Mucosa of stomach (tissue), 1 donor: ENCODE data around the gene PLGRKT.
"Not testable (repeated sequence)": the region's sequence is repeated elsewhere in the genome, so short reads cannot be mapped to it uniquely, and the experiment has no call there.

Experiments used
- H3K27me3 ChIP-seq: one replicate; pipeline ENCODE4 v1.7.0; 2013; ENCODE audit warnings: mild to moderate bottlenecking, low read length; ENCODE audit not compliant: control insufficient read depth, insufficient read depth
- H3K36me3 ChIP-seq: one replicate; pipeline ENCODE4 v1.7.0; 2013; ENCODE audit warnings: low read length; ENCODE audit not compliant: control insufficient read depth, insufficient read depth
- H3K4me1 ChIP-seq: one replicate; pipeline ENCODE4 v1.7.0; 2013; ENCODE audit warnings: mild to moderate bottlenecking, low read length; ENCODE audit not compliant: control insufficient read depth, insufficient read depth
- H3K4me3 ChIP-seq: one replicate; pipeline ENCODE4 v1.7.0; 2013; ENCODE audit warnings: low read length
- H3K9ac ChIP-seq: one replicate; pipeline ENCODE4 v1.7.0; 2013; ENCODE audit warnings: mild to moderate bottlenecking, low read length, moderate library complexity
- H3K9me3 ChIP-seq: one replicate; pipeline ENCODE4 v1.7.0; 2013; ENCODE audit warnings: mild to moderate bottlenecking, low read length, moderate library complexity; ENCODE audit not compliant: control insufficient read depth
- donor health status: Pancreatic carcinoma.

PLGRKT gene

GRCh38 chr9:5355226-5355625 lies 82.5 kb downstream of the PLGRKT start:
- Histone ChIP-seq H3K9me3 (no peaks in the 10 kb centered on the region), H3K4me1 (no peaks in the 10 kb centered on the region), H3K9ac (no peak overlapping the region), H3K36me3 (no peaks in the 10 kb centered on the region), H3K27me3 (no peaks in the 10 kb centered on the region), H3K4me3 (no peak overlapping the region)

DNA sequence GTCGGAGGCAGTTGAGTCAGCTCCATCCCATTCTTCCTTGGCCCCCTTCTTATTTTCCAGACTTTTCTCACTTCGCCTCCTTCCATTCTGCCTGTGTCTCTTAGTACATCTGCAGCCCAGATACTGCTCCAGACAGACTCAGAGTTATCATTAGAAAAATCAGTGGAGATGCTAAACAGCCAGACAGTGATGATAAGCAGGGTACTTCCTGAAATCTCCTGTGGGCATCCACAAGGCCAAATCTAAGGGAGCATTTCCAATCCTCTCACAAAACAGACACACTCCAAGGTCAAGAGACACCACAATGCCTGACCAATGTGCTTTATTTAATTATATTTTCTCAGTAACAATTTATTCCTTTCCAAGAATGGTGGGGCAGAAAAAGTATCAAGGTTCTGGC lies 83.5 kb downstream of the PLGRKT start:
- Histone ChIP-seq H3K9ac (no peak overlapping the region), H3K9me3 (no peaks in the 10 kb centered on the region), H3K4me1 (no peaks in the 10 kb centered on the region), H3K4me3 (no peak overlapping the region), H3K36me3 (no peaks in the 10 kb centered on the region), H3K27me3 (no peaks in the 10 kb centered on the region)

- Histone ChIP-seq H3K4me1 (no peaks in the 10 kb centered on the region), H3K9ac (no peak overlapping the region), H3K36me3 (no peaks in the 10 kb centered on the region), H3K9me3 (no peaks in the 10 kb centered on the region), H3K27me3 (no peaks in the 10 kb centered on the region), H3K4me3 (no peak overlapping the region)
These were observed 85.0 kb downstream of the PLGRKT start for GRCh38 chr9:5352637-5353248.

DNA sequence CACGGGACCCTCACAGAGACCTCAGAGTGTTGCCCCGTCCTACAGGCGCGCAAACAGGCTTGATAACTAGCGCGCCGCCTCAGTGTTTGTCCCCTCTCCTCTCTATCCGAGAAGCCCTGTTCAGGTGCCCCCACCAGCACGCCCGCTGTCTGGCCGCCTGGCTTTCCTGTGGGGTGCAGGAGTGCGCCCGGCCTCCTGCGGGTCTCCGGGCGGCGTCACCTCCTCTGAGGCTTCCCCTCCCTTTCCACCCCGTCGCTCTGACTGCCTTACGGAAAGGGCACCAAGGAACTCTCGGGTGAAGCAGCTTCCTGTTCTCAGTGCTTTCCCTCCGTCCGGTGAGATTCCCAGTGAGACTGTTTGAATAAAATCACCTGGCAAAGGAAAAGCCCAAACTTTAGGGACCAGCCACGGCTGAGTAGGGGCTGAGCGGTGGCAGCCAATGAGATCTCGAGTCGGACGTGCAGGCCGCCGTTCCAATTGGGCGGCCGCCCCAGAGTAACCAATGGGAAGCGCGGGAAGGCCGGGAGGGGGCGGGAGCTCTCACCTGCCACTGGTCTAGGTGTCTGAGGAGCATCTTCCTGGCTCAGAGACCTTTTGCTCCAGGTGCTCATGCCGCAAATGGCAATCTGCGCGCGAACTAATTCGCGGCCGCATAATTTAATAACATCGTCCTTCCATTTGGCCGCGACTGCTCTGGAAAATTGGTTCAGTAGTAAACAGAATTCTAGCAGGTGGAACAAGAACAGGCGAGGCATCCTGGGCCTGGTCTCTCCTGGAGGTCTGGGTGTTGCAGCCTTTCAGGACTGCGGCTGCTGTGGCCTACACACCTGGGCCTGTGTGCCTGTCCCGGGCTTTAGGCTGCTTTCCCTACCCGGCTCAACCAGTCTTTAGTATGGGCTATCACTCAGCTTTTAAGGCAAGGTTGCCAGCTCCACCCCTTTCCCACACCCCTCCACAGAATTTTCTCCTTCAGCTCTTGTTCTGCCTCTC lies 98.4 kb downstream of the PLGRKT start, which contains the start of gene RLN1:
RLN1 (minus strand) TSS at position 885 of the 990 bp plus-strand sequence; CDS start at position 755, 130 bp downstream.
- H3K27me3 ChIP-seq, H3K9ac ChIP-seq, H3K4me1 ChIP-seq, H3K4me3 ChIP-seq, H3K36me3 ChIP-seq, H3K9me3 ChIP-seq: not testable (repeated sequence)

GRCh38 chr9:5336688-5337087 lies 101.0 kb downstream of the PLGRKT start:
- no peaks in the 10 kb centered on the region for H3K36me3 ChIP-seq
- no peaks in the 10 kb centered on the region for H3K27me3 ChIP-seq
- H3K4me1 ChIP-seq = no peaks in the 10 kb centered on the region
- no peak overlapping the region for H3K4me3 ChIP-seq
- no peak overlapping the region for H3K9ac ChIP-seq
- H3K9me3 ChIP-seq = no peaks in the 10 kb centered on the region

DNA sequence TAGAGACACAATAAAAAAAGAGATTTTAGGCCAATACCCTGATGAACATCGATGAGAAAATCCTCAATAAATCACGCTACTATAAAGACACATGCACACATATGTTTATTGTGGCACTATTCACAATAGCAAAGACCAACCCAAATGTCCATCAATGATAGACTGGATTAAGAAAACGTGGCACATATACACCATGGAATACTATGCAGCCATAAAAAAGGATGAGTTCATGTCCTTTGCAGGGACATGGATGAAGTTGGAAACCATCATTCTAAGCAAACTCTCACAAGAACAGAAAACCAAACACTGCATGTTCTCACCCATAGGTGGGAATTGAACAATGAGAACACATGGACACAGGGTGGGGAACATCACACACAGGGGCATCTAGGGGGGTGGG lies 106.4 kb downstream of the PLGRKT start:
- H3K36me3 ChIP-seq, H3K4me3 ChIP-seq, H3K4me1 ChIP-seq, H3K9ac ChIP-seq, H3K27me3 ChIP-seq, H3K9me3 ChIP-seq: not testable (repeated sequence)

DNA sequence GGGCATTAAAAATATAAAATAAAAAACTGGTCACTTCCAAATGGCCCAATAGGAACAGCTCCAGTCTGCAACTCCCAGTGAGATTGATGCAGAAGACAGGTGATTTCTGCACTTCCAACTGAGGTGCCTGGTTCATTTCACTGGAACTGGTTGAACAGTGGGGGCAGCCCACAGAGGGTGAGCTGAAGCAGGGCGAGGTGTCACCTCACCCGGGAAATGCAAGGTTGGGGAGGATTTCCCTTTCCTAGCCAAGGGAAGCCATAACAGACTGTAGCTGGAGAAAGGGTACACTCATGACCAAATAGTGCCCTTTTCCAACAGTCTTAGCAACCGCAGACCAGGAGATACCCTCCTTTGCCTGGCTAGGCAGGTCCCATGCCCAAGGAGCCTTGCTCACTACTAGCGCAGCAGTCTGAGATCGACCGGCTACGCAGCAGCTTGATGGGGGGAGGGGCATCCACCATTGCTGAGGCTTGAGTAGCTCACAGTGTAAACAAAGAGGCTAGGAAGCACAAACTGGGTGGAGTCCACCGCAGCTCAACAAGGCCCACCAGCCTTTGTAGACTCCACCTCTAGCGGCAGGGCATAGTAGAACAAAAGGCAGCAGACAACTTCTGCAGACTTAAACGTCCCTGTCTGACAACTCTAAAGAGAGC lies 110.7 kb downstream of the PLGRKT start:
- Histone ChIP-seq H3K36me3 (no peaks in the 10 kb centered on the region), H3K4me1 (peaks cover 9% of the 10 kb centered on the region), H3K9ac (no peak overlapping the region), H3K27me3 (no peaks in the 10 kb centered on the region), H3K9me3 (no peaks in the 10 kb centered on the region), H3K4me3 (no peak overlapping the region)

- no peaks in the 10 kb centered on the region for H3K27me3 ChIP-seq
- H3K4me1 ChIP-seq = peaks cover 9% of the 10 kb centered on the region
- no peaks in the 10 kb centered on the region for H3K9me3 ChIP-seq
- H3K9ac ChIP-seq = no peak overlapping the region
- no peaks in the 10 kb centered on the region for H3K36me3 ChIP-seq
- H3K4me3 ChIP-seq = no peak overlapping the region
These were observed 111.5 kb downstream of the PLGRKT start for GRCh38 chr9:5326187-5326586.

- H3K36me3 ChIP-seq, H3K27me3 ChIP-seq, H3K9me3 ChIP-seq, H3K4me3 ChIP-seq, H3K4me1 ChIP-seq, H3K9ac ChIP-seq: not testable (repeated sequence)
These were observed 116.1 kb downstream of the PLGRKT start for GRCh38 chr9:5321601-5322000.

DNA sequence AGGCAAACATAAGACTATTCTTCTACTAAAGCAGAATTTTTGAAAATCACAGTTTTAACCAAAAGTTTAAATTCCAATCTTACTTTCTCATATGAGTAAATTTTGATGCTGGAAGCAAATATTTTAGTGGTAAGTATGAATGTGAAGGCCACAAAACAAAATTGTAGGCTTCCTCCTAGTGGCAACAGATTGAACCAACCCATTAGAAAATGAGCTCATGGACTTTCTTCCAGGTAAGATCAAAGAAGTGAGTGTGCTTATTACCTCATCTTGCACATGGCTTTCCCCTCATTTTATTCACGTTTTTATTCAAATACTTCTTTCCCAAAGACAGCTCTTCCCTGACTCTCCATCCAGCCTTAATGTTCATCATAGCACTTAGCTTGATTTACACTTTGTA lies 116.7 kb downstream of the PLGRKT start:
- H3K36me3 ChIP-seq = no peaks in the 10 kb centered on the region
- H3K4me3 ChIP-seq = no peak overlapping the region
- H3K4me1 ChIP-seq = no peaks in the 10 kb centered on the region
- no peaks in the 10 kb centered on the region for H3K9me3 ChIP-seq
- H3K27me3 ChIP-seq = no peaks in the 10 kb centered on the region
- no peak overlapping the region for H3K9ac ChIP-seq

DNA sequence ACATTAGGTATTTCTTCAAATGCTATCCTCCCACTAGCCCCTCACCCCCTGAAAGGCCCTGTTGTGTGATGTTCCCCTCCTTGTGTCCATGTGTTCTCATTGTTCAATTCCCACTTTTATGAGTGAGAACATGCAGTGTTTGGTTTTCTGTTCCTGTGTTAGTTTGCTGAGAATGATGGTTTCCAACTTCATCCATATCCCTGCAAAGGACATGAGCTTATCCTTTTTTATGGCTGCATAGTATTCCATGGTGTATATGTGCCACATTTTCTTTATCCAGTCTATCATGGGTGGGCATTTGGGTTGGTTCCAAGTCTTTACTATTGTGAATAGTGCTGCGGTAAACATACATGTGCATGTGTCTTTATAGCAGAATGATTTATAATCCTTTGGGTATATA lies 121.3 kb downstream of the PLGRKT start:
- not testable (repeated sequence) for H3K36me3 ChIP-seq, H3K27me3 ChIP-seq, H3K9me3 ChIP-seq, H3K4me1 ChIP-seq, H3K9ac ChIP-seq, H3K4me3 ChIP-seq
